Breast epithelium (tissue), 4 donors: ENCODE data around the gene BNIP1. TPM values are rescaled to one million over a fixed set of nuclear protein-coding genes. Genes with fewer than 3 reads are reported as not detected.

Source experiments
- DNase-seq, 2 donors: peaks; one replicate each; pipeline ENCODE4 v3.0.0-alpha.2; 2019; ENCODE audit warnings: low spot score in 2 of 2
- H3K27ac ChIP-seq, 2 donors: fragments of 200-600 bp; sonication (generic) in 1 of 2; one replicate each; pipeline ENCODE4 v1.5.1; 2016 to 2019; ENCODE audit warnings: mild to moderate bottlenecking in 1 of 2
- H3K27me3 ChIP-seq, 2 donors: fragments of 200-600 bp; sonication (generic) in 1 of 2; one replicate each; pipeline versions ENCODE4 v1.5.1 to v1.6.0; 2017 to 2019; ENCODE audit warnings: control low read depth in 1 of 2, mild to moderate bottlenecking in 1 of 2
- H3K36me3 ChIP-seq: fragments of 200-600 bp; one replicate; pipeline ENCODE4 v1.5.1; 2019
- H3K4me1 ChIP-seq, 2 donors: fragments of 200-600 bp; sonication (generic); one replicate each; pipeline ENCODE4 v1.5.1; 2016 to 2019; ENCODE audit warnings: control low read depth in 1 of 2
- H3K4me3 ChIP-seq, 3 donors: fragments of 200-600 bp; sonication (generic); 1 replicate in 2 of 3; 2 replicates in 1 of 3; pipeline ENCODE4 v1.5.1; 2016 to 2019; ENCODE audit warnings: mild to moderate bottlenecking in 3 of 3, moderate library complexity in 2 of 3
- H3K9me3 ChIP-seq, 2 donors: fragments of 200-600 bp; sonication (generic) in 1 of 2; one replicate each; pipeline ENCODE4 v1.5.1; 2016 to 2019; ENCODE audit warnings: control low read depth in 1 of 2
- POLR2A ChIP-seq: fragments of 450-650 bp; IDR thresholded peaks from one replicate; pipeline ENCODE4 v1.6.1; 2016; ENCODE audit warnings: antibody characterized with exemption, mild to moderate bottlenecking, moderate library complexity
- POLR2AphosphoS5 ChIP-seq, 3 donors: sonication (generic); formaldehyde crosslinking; IDR thresholded peaks; one replicate each; pipeline ENCODE4 v1.6.1; 2017; ENCODE audit warnings: antibody characterized with exemption in 3 of 3
- intact Hi-C: fragments of 100-400 bp; cut with DNase I; formaldehyde crosslinking; loops from one replicate; pipeline ENCODE4 v1.15.1; 2023; ENCODE audit warnings: low total_unique reads
- total RNA-seq, 3 donors: library from RNA; depleted of rRNA; stranded (reverse); fragments of >200 nt; gene quantifications; one replicate each; pipeline ENCODE4 v1.1.0, GENCODE V29; 2016
- TF ChIP-seq, protein P1 (sequence below), 3 donors: fragments of 450-650 bp; IDR thresholded peaks; one replicate each; pipeline ENCODE4 v1.5.1; 2016 to 2017; ENCODE audit warnings: antibody characterized with exemption in 3 of 3, mild to moderate bottlenecking in 3 of 3, moderate library complexity in 3 of 3

The BNIP1 gene, protein sequence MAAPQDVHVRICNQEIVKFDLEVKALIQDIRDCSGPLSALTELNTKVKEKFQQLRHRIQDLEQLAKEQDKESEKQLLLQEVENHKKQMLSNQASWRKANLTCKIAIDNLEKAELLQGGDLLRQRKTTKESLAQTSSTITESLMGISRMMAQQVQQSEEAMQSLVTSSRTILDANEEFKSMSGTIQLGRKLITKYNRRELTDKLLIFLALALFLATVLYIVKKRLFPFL
- total RNA-seq, result 10 to 100 TPM; 11.1 to 12.9 (median 11.7) TPM

DNA sequence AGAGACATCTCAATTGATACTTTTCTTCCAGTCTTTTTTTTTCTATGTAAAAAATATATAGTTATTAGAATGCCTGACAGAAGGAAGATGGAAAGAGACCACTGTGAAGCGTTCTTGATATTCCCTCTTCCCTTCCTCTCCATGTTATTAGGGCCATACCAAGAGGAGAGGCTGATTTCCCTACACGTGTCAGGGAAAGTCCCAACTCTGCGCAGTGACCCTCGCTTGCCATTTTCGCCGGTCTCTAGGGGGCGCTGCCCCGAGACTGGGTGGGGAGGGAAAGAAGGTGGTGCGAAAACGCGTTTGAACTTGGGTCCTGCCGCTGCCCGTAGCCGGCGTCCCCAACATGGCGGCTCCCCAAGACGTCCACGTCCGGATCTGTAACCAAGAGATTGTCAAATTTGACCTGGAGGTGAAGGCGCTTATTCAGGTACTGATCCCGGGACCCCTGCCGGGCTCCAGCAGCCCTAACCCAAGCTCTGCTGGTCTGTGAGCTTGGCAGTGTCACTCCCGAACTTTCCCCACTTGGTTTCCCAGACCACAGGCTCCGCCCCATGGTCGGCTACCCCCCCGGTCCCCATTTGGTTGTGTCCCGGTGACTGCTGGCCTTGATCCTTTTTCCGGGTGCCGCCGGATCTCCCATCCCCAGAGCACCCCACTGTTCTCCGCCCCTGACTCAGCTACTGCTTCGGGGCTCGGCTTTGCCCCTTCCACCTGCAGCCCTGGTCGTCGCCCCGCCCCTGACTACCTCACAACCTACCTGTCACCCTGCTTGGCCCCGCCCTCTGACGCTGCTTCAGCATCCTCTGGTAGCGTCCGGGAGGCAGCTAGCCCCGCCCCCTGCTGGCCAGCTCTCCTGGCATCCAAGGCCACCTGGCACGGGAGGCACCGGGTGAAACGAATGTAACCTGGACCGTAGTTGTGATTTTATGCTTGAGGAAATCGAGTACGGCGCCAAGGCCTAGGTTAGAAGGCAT lies at the start of gene BNIP1:
Gene BNIP1, plus strand, starts transcription at position 332 of the 977 bp plus-strand sequence. Its CDS starts 15 bp downstream, at position 347.
- intact Hi-C loops, result no loop called here
- TF ChIP-seq POLR2AphosphoS5 (IDR thresholded peaks at IDR 0.05), result peak; percentile 77 to 92 (median 87)
- TF ChIP-seq POLR2A, result peak; percentile 31
- TF ChIP-seq, protein P1, sequence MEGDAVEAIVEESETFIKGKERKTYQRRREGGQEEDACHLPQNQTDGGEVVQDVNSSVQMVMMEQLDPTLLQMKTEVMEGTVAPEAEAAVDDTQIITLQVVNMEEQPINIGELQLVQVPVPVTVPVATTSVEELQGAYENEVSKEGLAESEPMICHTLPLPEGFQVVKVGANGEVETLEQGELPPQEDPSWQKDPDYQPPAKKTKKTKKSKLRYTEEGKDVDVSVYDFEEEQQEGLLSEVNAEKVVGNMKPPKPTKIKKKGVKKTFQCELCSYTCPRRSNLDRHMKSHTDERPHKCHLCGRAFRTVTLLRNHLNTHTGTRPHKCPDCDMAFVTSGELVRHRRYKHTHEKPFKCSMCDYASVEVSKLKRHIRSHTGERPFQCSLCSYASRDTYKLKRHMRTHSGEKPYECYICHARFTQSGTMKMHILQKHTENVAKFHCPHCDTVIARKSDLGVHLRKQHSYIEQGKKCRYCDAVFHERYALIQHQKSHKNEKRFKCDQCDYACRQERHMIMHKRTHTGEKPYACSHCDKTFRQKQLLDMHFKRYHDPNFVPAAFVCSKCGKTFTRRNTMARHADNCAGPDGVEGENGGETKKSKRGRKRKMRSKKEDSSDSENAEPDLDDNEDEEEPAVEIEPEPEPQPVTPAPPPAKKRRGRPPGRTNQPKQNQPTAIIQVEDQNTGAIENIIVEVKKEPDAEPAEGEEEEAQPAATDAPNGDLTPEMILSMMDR (IDR thresholded peaks at IDR 0.05), result peak; percentile 89 to 93 (median 93)

DNA sequence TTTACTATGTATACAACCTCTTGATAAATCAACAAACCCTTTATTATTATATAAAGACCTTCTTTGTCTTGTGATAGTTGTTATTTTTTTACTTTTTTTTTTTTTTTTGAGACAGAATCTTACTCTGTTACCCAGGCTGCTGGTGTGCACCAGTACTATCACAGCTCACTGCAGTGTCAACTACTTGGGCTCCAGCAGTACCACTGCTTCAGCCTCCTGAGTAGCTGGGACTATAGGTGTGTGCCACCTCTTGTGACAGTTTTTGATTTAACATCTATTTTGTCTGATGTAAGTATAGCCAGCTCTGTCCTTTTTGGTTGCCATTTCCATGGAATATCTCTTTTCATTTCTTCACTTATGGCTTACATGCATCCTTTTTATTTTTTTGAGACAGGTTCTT lies 45.5 kb upstream of the BNIP1 start:
- H3K27me3 ChIP-seq, result no peaks in the 10 kb centered on the region
- intact Hi-C loops, result no loop called here
- H3K9me3 ChIP-seq, result no peaks in the 10 kb centered on the region
- TF ChIP-seq POLR2AphosphoS5 (IDR thresholded peaks at IDR 0.05) (no peak), POLR2A (no peak)
- TF ChIP-seq, protein P1 (IDR thresholded peaks at IDR 0.05), result no peak
- H3K4me1 ChIP-seq, result no peaks in the 10 kb centered on the region
- H3K27ac ChIP-seq, result no peak overlapping the region
- H3K4me3 ChIP-seq, result no peak overlapping the region
- no peaks in the 10 kb centered on the region for H3K36me3 ChIP-seq
- no peak for DNase-seq

More for the DNA sequence above, at the start of gene BNIP1:
- Histone ChIP-seq H3K27me3 (no peaks in the 10 kb centered on the region), H3K9me3 (no peaks in the 10 kb centered on the region), H3K36me3 (no peaks in the 10 kb centered on the region), H3K4me1 (no peaks in the 10 kb centered on the region), H3K4me3 (peak within 1 kb of the TSS; percentile 76 to 91 (median 81)), H3K27ac (peak within 1 kb of the TSS; percentile 93 to 99)
- DNase-seq, result peak; percentile 98 to 99

DNA sequence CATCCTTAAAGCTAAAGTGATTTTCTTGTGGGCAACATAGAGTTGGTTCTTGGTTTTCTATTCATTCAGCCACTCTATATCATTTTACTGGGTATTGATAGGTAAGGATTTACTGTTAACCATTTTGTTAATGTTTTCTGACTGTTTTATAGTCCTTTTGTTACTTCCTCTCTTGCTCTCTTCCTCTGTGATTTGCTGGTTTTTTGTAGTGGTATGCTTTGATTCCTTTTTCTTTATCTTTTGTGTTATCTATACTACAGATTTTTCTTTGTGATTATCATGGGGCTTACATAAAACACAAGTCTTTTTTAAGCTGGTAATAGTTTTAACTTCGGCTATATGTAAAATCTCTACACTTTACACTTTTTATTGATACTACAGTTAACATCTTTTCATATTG lies 44.9 kb upstream of the BNIP1 start:
- H3K4me3 ChIP-seq, result no peak overlapping the region
- intact Hi-C loops, result no loop called here
- H3K4me1 ChIP-seq, result no peaks in the 10 kb centered on the region
- H3K9me3 ChIP-seq, result no peaks in the 10 kb centered on the region
- no peaks in the 10 kb centered on the region for H3K36me3 ChIP-seq
- H3K27me3 ChIP-seq, result no peaks in the 10 kb centered on the region
- no peak for TF ChIP-seq POLR2AphosphoS5 (IDR thresholded peaks at IDR 0.05)
- TF ChIP-seq, protein P1 (IDR thresholded peaks at IDR 0.05), result no peak
- no peak for TF ChIP-seq POLR2A
- DNase-seq, result no peak
- no peak overlapping the region for H3K27ac ChIP-seq

DNA sequence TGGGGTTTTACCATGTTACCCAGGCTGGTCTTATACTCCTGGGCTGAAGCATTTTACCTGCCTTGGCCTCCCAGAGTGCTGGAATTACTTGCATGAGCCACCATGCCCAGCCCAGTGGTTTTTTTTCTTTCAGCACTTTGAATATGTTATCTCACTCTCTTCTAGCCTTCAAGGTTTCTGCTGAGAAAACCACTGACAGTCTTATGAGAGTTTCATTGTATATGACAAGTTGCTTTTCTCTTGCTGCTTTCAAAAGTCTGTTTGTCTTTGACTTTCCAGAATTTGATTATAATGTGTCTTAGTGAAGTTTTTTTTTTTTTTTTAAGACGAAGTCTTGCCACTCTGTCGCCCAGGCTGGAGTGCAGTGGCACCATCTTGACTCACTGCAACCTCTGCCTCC lies 43.1 kb upstream of the BNIP1 start:
- Histone ChIP-seq H3K4me1 (no peaks in the 10 kb centered on the region), H3K4me3 (no peak overlapping the region), H3K27me3 (no peaks in the 10 kb centered on the region), H3K27ac (no peak overlapping the region), H3K9me3 (no peaks in the 10 kb centered on the region), H3K36me3 (no peaks in the 10 kb centered on the region)
- TF ChIP-seq POLR2AphosphoS5 (IDR thresholded peaks at IDR 0.05) (no peak), POLR2A (no peak)
- TF ChIP-seq, protein P1 (IDR thresholded peaks at IDR 0.05), result no peak
- intact Hi-C loops, result no loop called here
- no peak for DNase-seq

DNA sequence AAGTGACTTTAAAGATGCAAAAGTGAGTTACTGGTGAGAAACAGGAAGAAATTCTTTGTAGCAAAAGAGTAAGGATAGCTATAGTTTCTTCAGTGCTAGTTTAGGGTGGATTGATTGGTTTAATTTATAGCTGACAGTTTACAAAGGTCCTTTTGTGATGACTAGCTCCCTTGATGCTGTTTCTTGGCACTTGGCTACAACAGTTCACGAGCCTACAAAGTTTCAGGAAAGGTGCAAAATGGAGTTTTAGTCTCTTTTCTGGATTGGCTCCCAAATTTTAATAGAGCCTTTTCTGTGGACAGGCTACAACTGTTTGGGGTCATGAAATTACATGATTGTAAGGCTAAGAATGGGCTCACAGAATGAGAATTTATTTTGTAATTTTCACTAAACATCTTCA lies 40.9 kb upstream of the BNIP1 start:
- H3K27me3 ChIP-seq, result no peaks in the 10 kb centered on the region
- H3K4me1 ChIP-seq, result no peaks in the 10 kb centered on the region
- DNase-seq, result no peak
- H3K4me3 ChIP-seq, result no peak overlapping the region
- H3K27ac ChIP-seq, result peak overlapping the region in 1 of 2 donors; percentile 13
- no peaks in the 10 kb centered on the region for H3K9me3 ChIP-seq
- H3K36me3 ChIP-seq, result no peaks in the 10 kb centered on the region
- no peak for TF ChIP-seq POLR2A
- TF ChIP-seq, protein P1 (IDR thresholded peaks at IDR 0.05), result no peak
- no peak for TF ChIP-seq POLR2AphosphoS5 (IDR thresholded peaks at IDR 0.05)
- intact Hi-C loops, result no loop called here
